Peyer's patch (tissue), 4 donors: ENCODE results near the gene BRINP2. TPM values are rescaled to one million over a fixed set of nuclear protein-coding genes. Genes with fewer than 3 reads are reported as not detected.
A peak's percentile ranks its signal among the peaks of the same experiment; 100 is the strongest.

Experiments
- DNase-seq, 3 donors: peaks; one replicate each; pipeline ENCODE4 v3.0.0-alpha.2; 2017 to 2019
- H3K27ac ChIP-seq, 4 donors: fragments of 200-600 bp; sonication (generic); one replicate each; pipeline ENCODE4 v1.5.1; 2016 to 2019
- H3K27me3 ChIP-seq, 2 donors: fragments of 200-600 bp; sonication (generic); one replicate each; pipeline ENCODE4 v1.5.1; 2019
- H3K36me3 ChIP-seq, 3 donors: fragments of 200-600 bp; sonication (generic); one replicate each; pipeline ENCODE4 v1.5.1; 2016 to 2019
- H3K4me1 ChIP-seq, 4 donors: fragments of 200-600 bp; sonication (generic); one replicate each; pipeline ENCODE4 v1.5.1; 2016 to 2019
- H3K4me3 ChIP-seq, 4 donors: fragments of 200-600 bp; sonication (generic); 1 replicate in 3 of 4; 2 replicates in 1 of 4; pipeline ENCODE4 v1.5.1; 2016 to 2019; ENCODE audit warnings: mild to moderate bottlenecking in 1 of 4
- H3K9me3 ChIP-seq, 4 donors: fragments of 200-600 bp; sonication (generic); one replicate each; pipeline ENCODE4 v1.5.1; 2016 to 2019; ENCODE audit warnings: mild to moderate bottlenecking in 1 of 4
- CTCF ChIP-seq, 6 experiments: fragments of 450-650 bp in 4 of 6; fragments of 200-600 bp in 2 of 6; sonication (generic) in 1 of 6; IDR thresholded peaks; one replicate each; pipeline ENCODE4 v1.5.1; 2017 to 2019; ENCODE audit warnings: antibody characterized with exemption in 6 of 6, mild to moderate bottlenecking in 3 of 6, moderate library complexity in 1 of 6
- POLR2A ChIP-seq, 2 donors: fragments of 450-650 bp; IDR thresholded peaks; one replicate each; pipeline ENCODE4 v1.5.1; 2017; ENCODE audit warnings: antibody characterized with exemption in 2 of 2, mild to moderate bottlenecking in 2 of 2, moderate library complexity in 2 of 2
- total RNA-seq, 4 donors: library from RNA; depleted of rRNA; stranded (reverse); fragments of >200 nt; gene quantifications; one replicate each; pipeline ENCODE4 v1.1.0, GENCODE V29; 2016

The BRINP2 gene
- total RNA-seq, 4 donors from 2014 or later: not detected

- H3K36me3 ChIP-seq: no peaks in the 10 kb centered on the region
- DNase-seq: peak in 1 of 3 donors; percentile 57
- TF ChIP-seq CTCF (IDR thresholded peaks at IDR 0.05) (no peak), POLR2A (IDR thresholded peaks at IDR 0.05) (no peak)
- no peaks in the 10 kb centered on the region for H3K9me3 ChIP-seq
- no peaks in the 10 kb centered on the region for H3K27me3 ChIP-seq
- H3K4me3 ChIP-seq: no peak overlapping the region
- H3K4me1 ChIP-seq: peaks cover 0 to 19% (median 1%) of the 10 kb centered on the region in 4 donors
- peak overlapping the region in 1 of 4 donors; percentile 44 for H3K27ac ChIP-seq
These were observed 86.8 kb downstream of the BRINP2 start for GRCh38 chr1:177257576-177257975.

- TF ChIP-seq POLR2A (IDR thresholded peaks at IDR 0.05): no peak
- no peak for TF ChIP-seq CTCF (IDR thresholded peaks at IDR 0.05)
- Histone ChIP-seq H3K27ac (no peak overlapping the region), H3K4me1 (no peaks in the 10 kb centered on the region), H3K9me3 (no peaks in the 10 kb centered on the region), H3K27me3 (no peaks in the 10 kb centered on the region), H3K36me3 (no peaks in the 10 kb centered on the region), H3K4me3 (no peak overlapping the region)
- no peak for DNase-seq
These were observed 100.1 kb downstream of the BRINP2 start for GRCh38 chr1:177270863-177271262.

GRCh38 chr1:177273141-177273540 is 102.4 kb downstream of the BRINP2 start:
- TF ChIP-seq POLR2A (IDR thresholded peaks at IDR 0.05): no peak
- TF ChIP-seq CTCF (IDR thresholded peaks at IDR 0.05): no peak
- Histone ChIP-seq H3K4me3 (no peak overlapping the region), H3K27ac (no peak overlapping the region), H3K4me1 (no peaks in the 10 kb centered on the region), H3K27me3 (no peaks in the 10 kb centered on the region), H3K9me3 (no peaks in the 10 kb centered on the region), H3K36me3 (no peaks in the 10 kb centered on the region)
- no peak for DNase-seq

GRCh38 chr1:177274687-177275211 is 104.0 kb downstream of the BRINP2 start:
- DNase-seq: no peak
- no peaks in the 10 kb centered on the region for H3K4me1 ChIP-seq
- no peaks in the 10 kb centered on the region for H3K36me3 ChIP-seq
- no peak overlapping the region for H3K4me3 ChIP-seq
- H3K27me3 ChIP-seq: no peaks in the 10 kb centered on the region
- H3K9me3 ChIP-seq: no peaks in the 10 kb centered on the region
- no peak overlapping the region for H3K27ac ChIP-seq
- TF ChIP-seq CTCF (IDR thresholded peaks at IDR 0.05) (no peak), POLR2A (IDR thresholded peaks at IDR 0.05) (no peak)

GRCh38 chr1:177275736-177276135 is 105.0 kb downstream of the BRINP2 start:
- Histone ChIP-seq H3K9me3 (no peaks in the 10 kb centered on the region), H3K36me3 (no peaks in the 10 kb centered on the region), H3K4me3 (no peak overlapping the region), H3K27ac (no peak overlapping the region), H3K27me3 (no peaks in the 10 kb centered on the region), H3K4me1 (no peaks in the 10 kb centered on the region)
- no peak for DNase-seq
- TF ChIP-seq CTCF (IDR thresholded peaks at IDR 0.05): no peak
- no peak for TF ChIP-seq POLR2A (IDR thresholded peaks at IDR 0.05)
